ENCODE measurements around the gene CNN1.
"Not testable (repeated sequence)": the region's sequence is repeated elsewhere in the genome, so short reads cannot be mapped to it uniquely, and the experiment has no call there.

Gene CNN1

GRCh38 chr19:11534948-11535347 lies 3.7 kb upstream of the CNN1 start:
- no peak for DNase-seq

- DNase-seq = peak; percentile 85
Observed at GRCh38 chr19:11535792-11536595, 2.7 kb upstream of the CNN1 start.

DNA sequence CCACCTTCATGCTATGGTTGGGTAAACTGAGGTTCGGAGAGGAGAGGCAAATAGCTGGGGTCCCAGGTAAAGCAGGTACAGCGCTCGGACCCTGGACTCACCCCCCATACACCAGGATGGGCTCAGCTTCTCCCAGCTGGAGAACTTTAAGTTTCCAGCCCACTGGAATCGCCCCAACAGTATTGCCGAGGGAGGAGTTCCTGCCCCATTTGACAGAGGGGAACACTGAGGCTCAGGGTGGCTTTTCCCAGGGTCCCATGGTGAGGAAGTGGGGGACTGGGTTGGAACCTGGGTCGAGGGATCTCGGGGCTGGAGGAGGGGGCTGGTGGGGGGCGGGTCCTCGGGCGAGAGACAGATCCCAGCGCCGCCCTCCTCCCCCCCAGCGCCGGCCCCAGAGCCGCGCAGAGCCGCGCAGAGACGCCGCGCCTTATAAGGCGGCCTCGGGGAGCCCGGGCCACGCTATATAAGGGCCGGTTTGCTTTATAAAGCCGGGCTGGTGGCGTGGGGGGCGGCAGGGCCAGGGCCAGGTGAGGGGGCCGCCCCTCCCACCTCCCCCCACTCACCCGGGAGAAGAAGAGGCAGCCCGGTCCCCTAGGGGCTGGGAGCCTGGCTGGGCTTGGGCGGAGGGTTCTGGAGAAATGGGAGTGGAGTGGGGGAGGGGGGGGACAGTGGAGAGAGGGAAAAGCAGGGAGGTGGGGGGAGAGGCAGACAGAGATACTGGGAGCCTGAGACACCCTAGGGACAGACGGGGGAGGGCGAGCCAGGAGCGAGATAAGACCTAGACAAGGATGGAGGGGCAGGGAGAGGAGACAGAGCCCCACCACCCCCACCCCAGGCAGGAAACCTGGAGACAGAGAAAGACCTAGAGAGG lies 1.1 kb downstream of the CNN1 start:
- no peak for DNase-seq

DNA sequence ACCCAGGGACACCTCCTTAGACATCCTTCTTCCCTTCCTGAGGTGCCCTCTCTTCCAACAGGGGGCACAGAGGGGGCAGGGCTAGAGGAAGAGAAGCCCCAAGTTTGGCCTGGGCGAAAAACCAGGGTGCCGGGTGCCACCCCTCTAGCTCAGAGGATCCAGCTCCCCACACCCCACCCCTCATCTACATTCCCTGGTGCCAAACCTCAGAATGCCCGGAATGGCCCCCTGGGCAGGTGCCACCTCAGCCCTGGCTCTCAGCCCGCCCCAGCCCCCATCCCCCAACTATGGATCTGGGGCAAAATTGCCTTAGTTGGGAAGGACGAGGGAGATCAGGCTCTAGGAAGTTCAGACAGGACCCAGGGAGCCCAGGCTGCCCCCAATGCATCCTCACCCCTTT lies 2.0 kb downstream of the CNN1 start:
- no peak for DNase-seq

DNA sequence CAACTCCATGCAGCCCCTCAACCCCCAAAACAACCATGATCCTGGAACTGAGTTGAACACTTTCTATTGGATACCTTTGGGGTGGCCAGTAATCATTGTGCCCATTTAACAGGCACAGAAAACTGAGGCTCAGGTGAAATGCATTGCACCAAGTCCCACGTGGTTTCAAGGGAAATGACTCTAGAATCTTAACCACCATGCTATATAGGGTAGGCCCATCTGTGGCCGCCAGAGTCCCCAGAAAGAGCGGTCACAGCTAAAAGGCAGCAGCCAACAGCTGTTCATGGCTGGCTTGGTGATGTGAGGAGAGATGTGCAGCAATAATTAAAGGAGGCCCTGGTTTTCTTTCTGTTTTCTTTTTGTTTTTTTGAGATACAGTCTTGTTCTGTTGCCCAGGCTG lies 2.6 kb downstream of the CNN1 start:
- no peak for DNase-seq

GRCh38 chr19:11547929-11548700 lies 9.5 kb downstream of the CNN1 start:
- DNase-seq = no peak

DNA sequence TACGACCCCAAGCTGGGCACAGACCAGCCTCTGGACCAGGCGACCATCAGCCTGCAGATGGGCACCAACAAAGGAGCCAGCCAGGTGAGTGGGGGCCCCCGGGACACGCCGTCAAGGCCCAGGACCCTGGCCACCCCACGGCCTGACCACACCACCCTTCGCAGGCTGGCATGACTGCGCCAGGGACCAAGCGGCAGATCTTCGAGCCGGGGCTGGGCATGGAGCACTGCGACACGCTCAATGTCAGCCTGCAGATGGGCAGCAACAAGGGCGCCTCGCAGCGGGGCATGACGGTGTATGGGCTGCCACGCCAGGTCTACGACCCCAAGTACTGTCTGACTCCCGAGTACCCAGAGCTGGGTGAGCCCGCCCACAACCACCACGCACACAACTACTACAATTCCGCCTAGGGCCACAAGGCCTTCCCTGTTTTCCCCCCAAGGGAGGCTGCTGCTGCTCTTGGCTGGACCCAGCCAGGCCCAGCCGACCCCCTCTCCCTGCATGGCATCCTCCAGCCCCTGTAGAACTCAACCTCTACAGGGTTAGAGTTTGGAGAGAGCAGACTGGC lies 10.8 kb downstream of the CNN1 start:
- no peak for DNase-seq

DNA sequence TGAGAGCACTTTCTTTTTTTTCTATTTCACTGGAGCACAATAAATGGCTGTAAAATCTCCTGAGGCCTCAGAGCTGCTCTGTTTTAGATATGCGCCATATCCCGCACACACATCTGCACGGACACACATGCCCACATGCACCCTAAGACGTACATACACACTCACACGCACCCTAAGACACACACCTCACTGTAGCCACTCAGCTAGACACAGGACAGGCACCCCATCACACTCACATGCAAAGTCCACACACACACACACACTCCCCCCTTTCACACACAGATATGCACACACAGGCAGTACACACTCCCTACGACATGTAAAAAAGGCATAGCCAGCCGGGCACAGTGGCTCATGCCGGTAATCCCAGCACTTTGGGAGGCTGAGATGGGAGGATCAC lies 11.6 kb downstream of the CNN1 start:
- DNase-seq = no peak

- DNase-seq = no peak
Observed at GRCh38 chr19:11551603-11552235, 13.1 kb downstream of the CNN1 start.

DNA sequence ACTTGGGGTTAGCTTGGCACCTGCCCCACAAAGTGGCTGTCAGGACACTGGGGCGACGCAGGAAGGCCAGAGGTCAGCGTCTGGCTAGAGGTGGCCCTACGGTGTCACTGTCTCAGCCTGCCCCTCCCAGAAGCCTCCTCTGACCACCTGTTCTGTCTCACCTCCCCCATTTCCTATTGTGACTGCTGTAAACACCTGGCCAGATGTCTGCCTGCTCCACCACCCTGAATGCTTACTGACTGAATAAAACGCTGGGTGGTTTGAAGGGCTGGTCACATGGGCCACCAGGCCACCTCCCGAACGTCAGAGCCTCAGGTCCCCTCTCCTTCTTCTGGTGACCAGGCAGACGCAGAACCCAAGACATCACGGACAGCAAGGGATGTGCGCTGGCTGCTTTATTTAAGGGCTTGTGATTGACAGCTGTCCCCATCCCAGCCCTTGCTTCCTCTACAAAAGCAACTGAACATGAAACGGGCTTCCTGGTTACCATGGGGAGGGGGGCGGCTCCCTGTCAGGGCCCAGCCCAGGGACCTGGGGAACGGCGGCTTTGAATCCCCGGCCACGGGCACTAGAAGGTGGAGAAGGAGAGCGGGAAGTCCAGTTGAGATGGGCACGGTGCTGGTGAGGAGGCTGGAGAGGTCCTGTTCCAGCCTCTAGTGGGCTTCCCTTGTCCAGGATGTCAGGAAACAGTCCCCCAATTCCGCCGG lies 14.2 kb downstream of the CNN1 start:
- no peak for DNase-seq

DNA sequence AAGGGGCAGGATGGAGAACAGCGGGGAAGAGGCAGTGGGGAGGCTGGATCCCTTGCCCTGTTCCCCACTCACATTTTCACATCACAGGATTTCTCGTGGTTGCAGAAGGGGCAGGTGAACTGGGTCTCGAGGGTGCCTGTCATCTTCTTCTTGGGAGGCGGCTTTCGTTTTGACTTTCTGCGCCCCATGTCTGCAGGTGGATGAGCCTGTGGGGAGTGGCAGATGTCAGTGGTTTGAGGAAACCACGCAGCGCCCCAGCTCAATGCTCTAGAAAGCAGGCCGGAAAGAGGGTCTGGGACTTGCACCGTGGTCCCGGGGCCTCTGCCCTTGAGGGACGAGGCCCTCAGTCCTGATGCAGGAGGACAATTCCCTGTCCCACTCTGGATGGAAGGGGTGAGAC lies 15.5 kb downstream of the CNN1 start:
- no peak for DNase-seq

DNA sequence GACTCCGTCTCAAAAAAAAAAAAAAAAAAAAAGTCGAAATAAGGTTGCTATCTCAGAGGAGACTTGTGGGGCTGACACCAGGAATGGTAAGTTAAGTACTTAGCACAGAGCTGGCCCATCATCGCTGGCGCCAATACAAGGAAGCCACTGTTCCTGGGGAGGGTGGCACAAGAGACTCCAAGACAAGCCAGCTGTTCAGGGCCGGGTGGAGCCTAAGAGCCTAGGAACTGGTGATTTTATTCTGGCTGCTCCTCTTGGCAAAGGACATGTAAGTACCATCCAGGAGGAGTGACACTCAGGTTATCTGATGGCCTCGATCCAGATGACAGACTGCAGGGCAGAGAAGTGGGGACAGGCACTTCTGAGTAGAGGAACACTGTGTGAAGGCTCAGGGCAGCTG lies 16.6 kb downstream of the CNN1 start:
- DNase-seq = no peak

DNA sequence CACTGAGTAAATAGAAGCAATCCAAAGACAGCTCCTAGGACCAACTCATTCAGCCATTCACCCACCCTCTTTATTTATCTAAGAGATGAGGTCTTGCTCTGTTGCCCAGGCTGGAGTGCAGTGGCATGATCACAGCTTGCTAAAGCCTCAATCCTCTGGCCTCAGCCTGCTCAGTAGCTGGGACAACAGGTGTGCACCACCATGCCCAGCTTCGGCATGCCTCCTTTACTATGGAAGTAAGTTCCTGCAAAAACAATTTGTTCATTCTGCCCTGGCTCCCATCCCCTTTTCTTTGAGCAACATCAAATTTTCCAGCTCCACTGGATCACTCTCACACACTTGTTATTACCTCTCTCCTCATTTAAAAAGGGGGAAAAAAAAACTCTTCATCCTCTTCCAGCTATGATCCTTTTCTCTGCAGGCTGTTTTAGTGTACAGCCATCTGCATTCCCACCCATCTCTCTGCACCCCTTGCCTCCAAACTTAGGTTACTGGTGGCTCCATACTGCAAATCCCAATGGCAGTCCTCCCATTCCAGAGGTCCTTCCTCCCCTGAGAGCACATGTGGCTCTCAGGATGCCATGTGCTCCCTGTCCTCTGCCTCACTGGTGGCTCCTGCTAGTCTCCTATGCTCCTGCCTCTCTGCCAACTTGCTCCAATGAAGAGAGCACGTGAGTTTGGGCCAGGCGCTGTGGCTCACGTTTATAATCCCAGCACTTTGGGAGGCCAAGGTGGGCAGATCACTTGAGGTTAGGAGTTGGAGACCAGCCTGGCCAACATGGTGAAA lies 18.2 kb downstream of the CNN1 start:
- no peak for DNase-seq

DNA sequence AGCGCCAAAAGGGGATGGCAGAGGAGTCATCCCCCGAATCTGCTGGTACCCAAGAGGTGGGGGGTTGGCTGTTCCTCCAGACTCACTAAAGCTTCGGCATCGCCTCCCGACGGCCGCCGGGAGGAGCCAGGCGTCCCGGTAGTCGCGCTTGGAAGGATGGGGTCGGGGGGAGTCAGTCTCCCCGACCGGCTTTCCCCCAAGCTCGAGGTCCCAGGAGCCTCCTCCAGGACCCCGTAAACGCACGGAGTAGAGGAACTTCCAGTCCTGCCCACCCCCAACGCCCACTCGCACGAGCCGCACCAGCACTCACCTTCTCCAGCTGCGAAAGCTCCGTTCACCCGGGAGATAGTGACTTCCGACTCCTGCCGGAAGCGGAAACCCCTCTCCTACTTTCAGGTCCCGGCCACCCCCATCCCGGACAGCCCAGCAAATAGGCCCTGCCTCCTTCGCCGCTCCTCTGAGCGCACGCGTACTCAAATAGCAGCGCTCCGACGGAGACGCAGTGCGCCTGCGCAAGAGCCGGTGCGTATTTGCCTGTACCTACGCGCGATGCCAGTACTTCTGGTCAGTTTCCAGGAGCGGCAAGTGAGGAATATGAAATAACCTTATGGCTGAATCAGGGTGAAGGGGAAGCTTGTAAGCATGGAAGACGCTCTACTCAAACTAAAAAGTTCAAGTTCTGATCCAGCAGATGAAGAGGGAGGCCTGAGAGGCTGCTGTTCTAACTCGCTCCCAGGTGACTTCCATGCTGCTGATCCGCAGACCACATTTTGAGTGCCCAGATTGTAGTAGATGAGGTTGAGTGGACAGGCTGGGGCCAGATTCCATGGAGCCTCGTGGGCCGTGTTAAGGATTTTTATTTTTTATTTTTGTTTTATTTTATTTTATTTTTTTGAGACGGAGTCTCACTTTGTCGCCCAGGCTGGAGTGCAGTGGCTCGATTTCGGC lies 20.5 kb downstream of the CNN1 start, which contains the start of gene ELOF1:
Gene ELOF1 (minus strand): TSS at position 350 of the 948 bp plus-strand sequence. CDS start 4,883 bp downstream, outside the sequence.
- peak; percentile 99 for DNase-seq

- DNase-seq = peak; percentile 53
Observed at GRCh38 chr19:11560404-11561051, 21.9 kb downstream of the CNN1 start.

DNA sequence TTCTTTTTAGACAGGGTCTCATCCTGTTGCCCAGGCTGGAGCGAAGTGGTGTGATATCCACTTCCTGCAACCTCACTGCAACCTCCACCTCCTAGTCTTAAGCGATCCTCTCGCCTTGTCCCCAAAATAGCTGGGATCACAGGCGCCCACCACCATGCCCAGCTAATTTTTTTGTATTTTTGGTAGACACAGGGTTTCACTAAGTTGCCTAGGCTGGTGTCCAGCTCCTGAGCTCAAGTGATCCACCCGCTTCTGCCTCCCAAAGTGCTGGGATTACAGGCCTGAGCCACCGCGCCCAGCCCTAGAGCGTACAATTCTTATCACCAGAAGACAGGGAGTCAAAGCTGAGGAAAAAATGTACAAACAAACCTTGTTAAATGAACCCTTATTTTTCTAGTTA lies 24.9 kb downstream of the CNN1 start:
- no peak for DNase-seq

DNA sequence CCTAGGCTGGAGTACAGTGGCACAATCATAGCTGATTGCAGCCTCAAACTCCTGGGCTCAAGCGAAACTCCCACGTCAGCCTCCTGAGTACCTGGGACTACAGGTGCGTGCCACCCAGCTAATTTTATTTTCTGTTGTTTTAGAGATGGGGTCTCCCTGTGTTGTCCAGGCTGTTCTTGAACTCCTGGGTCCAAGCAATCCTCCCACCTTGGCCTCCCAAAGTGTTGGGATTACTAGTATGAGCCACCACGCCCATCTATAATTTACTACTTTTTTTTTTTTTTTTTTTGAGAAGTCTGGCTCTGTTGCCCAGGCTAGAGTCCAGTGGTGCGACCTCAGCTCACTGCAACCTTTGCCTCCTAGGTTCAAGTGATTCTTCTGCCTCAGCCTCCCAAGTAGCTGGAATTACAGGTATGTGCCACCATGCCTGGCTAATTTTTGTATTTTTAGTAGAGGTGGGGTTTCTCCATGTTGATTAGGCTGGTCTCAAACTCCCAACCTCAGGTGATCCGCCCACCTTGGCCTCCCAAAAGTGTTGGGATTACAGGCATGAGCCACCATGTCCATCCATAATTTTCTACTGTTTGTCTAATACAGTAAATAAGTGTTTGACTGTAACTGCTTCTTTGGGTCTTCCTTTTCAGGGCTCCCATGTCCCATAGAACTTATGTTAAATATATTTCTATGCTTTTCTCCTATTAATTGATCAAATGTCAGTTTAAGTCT lies 25.6 kb downstream of the CNN1 start:
- DNase-seq = not testable (repeated sequence)

GRCh38 chr19:11565649-11565980 lies 27.0 kb downstream of the CNN1 start:
- DNase-seq = not testable (repeated sequence)

DNA sequence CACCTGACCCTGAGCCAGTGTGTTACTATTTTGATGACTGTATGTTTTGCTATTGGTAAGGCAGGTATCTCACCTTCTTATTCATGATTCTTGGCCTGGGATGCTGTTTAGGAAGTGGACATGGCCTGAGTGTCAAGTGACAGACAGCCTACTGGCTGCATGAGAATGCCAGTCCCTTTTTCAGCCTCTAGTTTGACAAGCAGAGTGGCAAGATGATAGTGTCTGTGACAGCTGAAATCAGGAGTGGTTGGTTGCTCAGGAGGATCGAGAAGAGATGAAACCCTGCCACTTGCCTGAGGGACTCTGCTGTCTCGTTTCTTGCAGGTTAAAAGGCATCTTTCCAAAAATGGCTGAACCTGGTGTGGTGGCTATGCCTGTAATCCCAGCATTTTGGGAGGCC lies 27.5 kb downstream of the CNN1 start:
- DNase-seq = no peak
